ENCODE results near the gene GPR139.

Gene GPR139

GRCh38 chr16:19997264-19997663 lies 76.4 kb downstream of the GPR139 start:
- no peak for TF ChIP-seq CTCF (IDR thresholded peaks at IDR 0.05; ENCODE audit: insufficient read depth, low read length, poor library complexity, severe bottlenecking)
- no peak for TF ChIP-seq EZH2phosphoT487 (conservative IDR thresholded peaks at IDR 0.05; ENCODE audit: low read length)
- no peaks in the 10 kb centered on the region for H3K36me3 ChIP-seq (ENCODE audit: low read length)
- no peak overlapping the region for H3K4me3 ChIP-seq (ENCODE audit: insufficient read depth, low read length, poor library complexity, severe bottlenecking)
- no peaks in the 10 kb centered on the region for H3K9me3 ChIP-seq (ENCODE audit: insufficient read depth, low read length)
- H3K4me2 ChIP-seq (ENCODE audit: low read depth, low read length, poor library complexity, severe bottlenecking): no peak overlapping the region
- H3K9ac ChIP-seq (ENCODE audit: low read length): no peak overlapping the region
- no peaks in the 10 kb centered on the region for H3K79me2 ChIP-seq (ENCODE audit: insufficient read depth, low read length)
- no peaks in the 10 kb centered on the region for H3F3A ChIP-seq (ENCODE audit: insufficient read depth)
- H3K27me3 ChIP-seq (ENCODE audit: low read length): no peaks in the 10 kb centered on the region
- H2AFZ ChIP-seq (ENCODE audit: low read depth, low read length, severe bottlenecking): no peak overlapping the region
- no peaks in the 10 kb centered on the region for H4K20me1 ChIP-seq (ENCODE audit: low read depth, low read length)
- no peaks in the 10 kb centered on the region for H3K9me2 ChIP-seq (replicated peaks; ENCODE audit: insufficient read depth, low read length)
- no peak overlapping the region for H3K27ac ChIP-seq (ENCODE audit: low read depth, low read length)

- Histone ChIP-seq H3K9ac (ENCODE audit: low read length) (no peak overlapping the region), H3K9me3 (ENCODE audit: insufficient read depth, low read length) (no peaks in the 10 kb centered on the region), H3K4me3 (ENCODE audit: insufficient read depth, low read length, poor library complexity, severe bottlenecking) (no peak overlapping the region), H3K4me2 (ENCODE audit: low read depth, low read length, poor library complexity, severe bottlenecking) (no peak overlapping the region), H2AFZ (ENCODE audit: low read depth, low read length, severe bottlenecking) (no peak overlapping the region), H4K20me1 (ENCODE audit: low read depth, low read length) (no peaks in the 10 kb centered on the region), H3K27me3 (ENCODE audit: low read length) (no peaks in the 10 kb centered on the region), H3K27ac (ENCODE audit: low read depth, low read length) (no peak overlapping the region), H3K79me2 (ENCODE audit: insufficient read depth, low read length) (no peaks in the 10 kb centered on the region), H3K9me2 (replicated peaks; ENCODE audit: insufficient read depth, low read length) (no peaks in the 10 kb centered on the region), H3F3A (ENCODE audit: insufficient read depth) (no peaks in the 10 kb centered on the region), H3K36me3 (ENCODE audit: low read length) (no peaks in the 10 kb centered on the region)
- TF ChIP-seq CTCF (IDR thresholded peaks at IDR 0.05; ENCODE audit: insufficient read depth, low read length, poor library complexity, severe bottlenecking) (no peak), EZH2phosphoT487 (conservative IDR thresholded peaks at IDR 0.05; ENCODE audit: low read length) (no peak)
These were observed 79.1 kb downstream of the GPR139 start for GRCh38 chr16:19994466-19995170.

DNA sequence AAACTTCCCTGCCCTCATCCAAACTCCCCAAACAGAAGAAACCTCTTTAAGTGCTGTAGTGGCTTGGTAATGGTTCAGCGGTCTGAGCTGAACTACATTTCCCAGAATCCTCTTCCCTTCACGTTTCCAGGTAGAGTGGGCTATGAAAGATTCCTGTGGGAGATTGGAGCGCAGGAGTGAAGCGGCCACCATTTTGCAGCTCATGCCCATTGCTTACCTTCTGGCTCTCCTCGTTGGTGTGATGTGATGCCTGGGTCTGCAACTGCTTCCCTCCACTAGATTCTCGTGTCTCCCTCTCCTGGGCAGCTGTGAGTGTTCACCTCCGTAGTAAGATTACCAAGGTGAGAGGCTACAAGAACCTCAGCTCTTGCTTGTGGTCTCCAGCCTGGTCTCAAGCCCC lies 82.1 kb downstream of the GPR139 start:
- TF ChIP-seq EZH2phosphoT487 (conservative IDR thresholded peaks at IDR 0.05; ENCODE audit: low read length) (no peak), CTCF (IDR thresholded peaks at IDR 0.05; ENCODE audit: insufficient read depth, low read length, poor library complexity, severe bottlenecking) (no peak)
- H3K27me3 ChIP-seq (ENCODE audit: low read length): no peaks in the 10 kb centered on the region
- no peak overlapping the region for H3K4me2 ChIP-seq (ENCODE audit: low read depth, low read length, poor library complexity, severe bottlenecking)
- no peaks in the 10 kb centered on the region for H3K9me2 ChIP-seq (replicated peaks; ENCODE audit: insufficient read depth, low read length)
- H3K36me3 ChIP-seq (ENCODE audit: low read length): no peaks in the 10 kb centered on the region
- H4K20me1 ChIP-seq (ENCODE audit: low read depth, low read length): no peaks in the 10 kb centered on the region
- no peaks in the 10 kb centered on the region for H3F3A ChIP-seq (ENCODE audit: insufficient read depth)
- H3K4me3 ChIP-seq (ENCODE audit: insufficient read depth, low read length, poor library complexity, severe bottlenecking): no peak overlapping the region
- H3K9ac ChIP-seq (ENCODE audit: low read length): no peak overlapping the region
- no peaks in the 10 kb centered on the region for H3K9me3 ChIP-seq (ENCODE audit: insufficient read depth, low read length)
- no peaks in the 10 kb centered on the region for H3K79me2 ChIP-seq (ENCODE audit: insufficient read depth, low read length)
- no peak overlapping the region for H3K27ac ChIP-seq (ENCODE audit: low read depth, low read length)
- no peak overlapping the region for H2AFZ ChIP-seq (ENCODE audit: low read depth, low read length, severe bottlenecking)
